ENCODE results near the gene PHF2. TPM values are rescaled to one million over a fixed set of nuclear protein-coding genes. Genes with fewer than 3 reads are reported as not detected.

PHF2 gene
- total RNA-seq, 2 donors from 2014 or later: 15.0 to 19.8 TPM

DNA sequence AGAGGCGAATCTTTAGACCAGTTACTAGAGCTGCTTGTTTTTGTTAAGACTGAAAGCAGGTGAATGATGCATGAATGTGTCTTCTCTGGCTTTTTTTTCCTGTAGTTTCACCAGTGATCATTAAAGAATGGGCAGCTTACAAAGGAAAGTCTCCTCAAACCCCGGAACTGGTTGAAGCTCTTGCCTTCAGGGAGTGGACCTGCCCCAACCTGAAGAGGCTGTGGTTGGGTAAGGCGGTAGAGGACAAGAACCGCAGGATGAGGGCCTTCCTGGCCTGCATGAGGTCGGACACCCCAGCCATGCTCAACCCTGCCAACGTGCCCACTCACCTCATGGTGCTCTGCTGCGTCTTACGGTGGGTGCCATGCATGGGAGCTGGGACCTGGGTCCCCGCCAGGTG lies 33.3 kb upstream of the PHF2 start:
- H3K27me3 ChIP-seq: no peaks in the 10 kb centered on the region
- no peaks in the 10 kb centered on the region for H3K9me3 ChIP-seq
- no peak for TF ChIP-seq CTCF (IDR thresholded peaks at IDR 0.05)
- TF ChIP-seq POLR2A (IDR thresholded peaks at IDR 0.05): no peak
- H3K27ac ChIP-seq: no peak overlapping the region
- intact Hi-C loops (cut with DNase I): no loop called here
- peaks cover 0 to 22% of the 10 kb centered on the region in 2 donors for H3K36me3 ChIP-seq (replicated peaks in 1 of 2; ENCODE audit: insufficient read depth in 1 of 2, low read depth in 2 of 2)
- H3K4me1 ChIP-seq: peaks cover 7% of the 10 kb centered on the region
- 99 to 100% methylated on average over 9 of the region's 9 CpGs for WGBS, 2 donors
- no peak overlapping the region for H3K4me3 ChIP-seq
- DNase-seq (no peak), ATAC-seq (no peak)

GRCh38 chr9:93546356-93546755 lies 30.0 kb upstream of the PHF2 start:
- intact Hi-C loops (cut with DNase I): no loop called here
- Histone ChIP-seq H3K36me3 (replicated peaks in 1 of 2; ENCODE audit: insufficient read depth in 1 of 2, low read depth in 2 of 2) (peaks cover 0 to 21% of the 10 kb centered on the region in 2 donors), H3K4me3 (no peak overlapping the region), H3K4me1 (peaks cover 15% of the 10 kb centered on the region), H3K27me3 (no peaks in the 10 kb centered on the region), H3K9me3 (no peaks in the 10 kb centered on the region), H3K27ac (no peak overlapping the region)
- no peak for DNase-seq
- ATAC-seq: no peak
- no peak for TF ChIP-seq POLR2A (IDR thresholded peaks at IDR 0.05)
- WGBS, 2 donors: 90 to 93% methylated on average over 8 to 11 of the region's 11 CpGs

DNA sequence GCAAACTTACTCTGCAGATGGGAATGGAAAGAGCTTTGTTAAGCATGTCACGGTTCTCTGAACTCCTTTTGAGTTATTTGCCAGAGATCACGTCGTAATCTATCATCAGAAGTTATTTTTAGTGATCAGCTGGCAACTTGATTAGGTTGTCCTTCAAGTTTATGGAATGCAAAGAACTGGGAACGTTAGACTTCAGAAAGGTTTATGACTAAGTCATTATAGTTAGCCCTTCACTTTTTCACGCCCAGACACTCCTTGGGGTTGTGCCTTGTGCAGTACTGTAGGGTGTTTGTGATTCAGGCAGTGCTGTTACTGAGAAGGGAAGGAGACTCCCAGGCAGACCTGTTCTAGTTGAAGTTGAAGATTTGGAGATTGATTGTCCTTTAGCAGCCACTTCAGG lies 26.8 kb upstream of the PHF2 start:
- Histone ChIP-seq H3K36me3 (replicated peaks in 1 of 2; ENCODE audit: insufficient read depth in 1 of 2, low read depth in 2 of 2) (peaks cover 0 to 15% of the 10 kb centered on the region in 2 donors), H3K9me3 (no peaks in the 10 kb centered on the region), H3K4me3 (no peak overlapping the region), H3K27me3 (no peaks in the 10 kb centered on the region), H3K4me1 (peaks cover 8% of the 10 kb centered on the region), H3K27ac (peak overlapping the region in 2 of 4 donors; percentile 5 to 17)
- DNase-seq (no peak), ATAC-seq (peak; percentile 42)
- 12 to 19% methylated on average over 5 of the region's 5 CpGs for WGBS, 2 donors
- no peak for TF ChIP-seq POLR2A (IDR thresholded peaks at IDR 0.05)
- TF ChIP-seq CTCF (IDR thresholded peaks at IDR 0.05): no peak
- intact Hi-C loops (cut with DNase I): no loop called here

DNA sequence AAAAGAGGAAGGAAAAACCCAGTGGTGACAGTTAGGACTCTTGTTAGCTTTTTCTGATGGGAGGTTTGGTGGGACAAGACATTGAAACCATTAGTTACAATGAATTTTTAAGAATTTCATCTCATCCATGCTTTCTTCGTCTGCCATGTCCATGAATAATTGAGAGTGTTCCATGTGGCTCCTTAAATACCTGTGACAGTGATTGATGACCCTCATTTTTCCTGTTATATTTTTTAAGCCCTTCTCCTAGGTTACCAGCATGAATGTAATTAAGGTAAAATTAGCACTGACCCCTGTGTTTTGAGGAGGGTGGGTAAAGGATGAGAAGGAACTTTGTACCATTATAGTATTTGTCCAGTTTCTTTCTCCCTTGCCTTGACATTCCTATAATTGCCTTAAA lies 23.5 kb upstream of the PHF2 start:
- DNase-seq (no peak), ATAC-seq (no peak)
- intact Hi-C loops (cut with DNase I): no loop called here
- no peak for TF ChIP-seq POLR2A (IDR thresholded peaks at IDR 0.05)
- TF ChIP-seq CTCF (IDR thresholded peaks at IDR 0.05): no peak
- Histone ChIP-seq H3K36me3 (replicated peaks in 1 of 2; ENCODE audit: insufficient read depth in 1 of 2, low read depth in 2 of 2) (peaks cover 4 to 15% of the 10 kb centered on the region in 2 donors), H3K27ac (no peak overlapping the region), H3K9me3 (no peaks in the 10 kb centered on the region), H3K4me3 (no peak overlapping the region), H3K4me1 (peaks cover 8% of the 10 kb centered on the region), H3K27me3 (no peaks in the 10 kb centered on the region)
- 95 to 100% methylated on average over 1 of the region's 1 CpG for WGBS, 2 donors

GRCh38 chr9:93555370-93555769 lies 21.0 kb upstream of the PHF2 start:
- DNase-seq (no peak), ATAC-seq (no peak)
- 85 to 90% methylated on average over 4 of the region's 4 CpGs for WGBS, 2 donors
- Histone ChIP-seq H3K9me3 (no peaks in the 10 kb centered on the region), H3K27me3 (no peaks in the 10 kb centered on the region), H3K4me3 (no peak overlapping the region), H3K36me3 (replicated peaks in 1 of 2; ENCODE audit: insufficient read depth in 1 of 2, low read depth in 2 of 2) (peaks cover 13 to 31% of the 10 kb centered on the region in 2 donors), H3K27ac (no peak overlapping the region), H3K4me1 (no peaks in the 10 kb centered on the region)
- TF ChIP-seq CTCF (IDR thresholded peaks at IDR 0.05) (no peak), POLR2A (IDR thresholded peaks at IDR 0.05) (no peak)
- intact Hi-C loops (cut with DNase I): no loop called here

Measured in body of pancreas (tissue), 4 donors.